GM12891 (cell line): ENCODE data around the gene HNRNPA2B1.

Experiments used
- PAX5 ChIP-seq: IDR thresholded peaks from 2 replicates; pipeline ENCODE4 v1.6.1; 2011; ENCODE audit warnings: low read length, moderate library complexity, mild to moderate bottlenecking; ENCODE audit not compliant: insufficient read depth, severe bottlenecking
- POLR2A ChIP-seq: IDR thresholded peaks from 2 replicates; pipeline ENCODE4 v1.6.1; 2011; ENCODE audit warnings: low read depth, low read length, control low read depth
- POLR2AphosphoS5 ChIP-seq: IDR thresholded peaks from 2 replicates; pipeline ENCODE4 v1.6.1; 2011; ENCODE audit warnings: low read depth, low read length, control low read depth
- SPI1 ChIP-seq: IDR thresholded peaks from 2 replicates; pipeline ENCODE4 v1.6.1; 2011; ENCODE audit warnings: low read depth, low read length, control low read depth
- TAF1 ChIP-seq: IDR thresholded peaks from 2 replicates; pipeline ENCODE4 v1.6.1; 2011; ENCODE audit warnings: low read depth, low read length, control low read depth

- no peak for TF ChIP-seq SPI1
- no peak for TF ChIP-seq POLR2A
- no peak for TF ChIP-seq POLR2AphosphoS5
- no peak for TF ChIP-seq TAF1
- no peak for TF ChIP-seq PAX5
Measured at GRCh38 chr7:26233902-26234511, 33.5 kb upstream of the HNRNPA2B1 start.
